HG02852 (cell line): ENCODE results near the gene EEF1AKMT1.

Source experiments
- ATAC-seq: cut with Tn5 transposase; IDR thresholded peaks from one replicate; pipeline ENCODE4 v1.9.1; 2021; ENCODE audit warnings: mild to moderate bottlenecking, moderate library complexity; ENCODE audit not compliant: unreplicated experiment

Gene EEF1AKMT1

GRCh38 chr13:20773194-20774080, at the start of gene EEF1AKMT1:
EEF1AKMT1 (minus strand) TSS chr13:20773961; CDS start chr13:20757598, 16,363 bp downstream.
- peak; percentile 85 for ATAC-seq

- ATAC-seq, result no peak
These were observed 49.3 kb upstream of the EEF1AKMT1 start for GRCh38 chr13:20823071-20823470.

- no peak for ATAC-seq
These were observed 48.6 kb upstream of the EEF1AKMT1 start for GRCh38 chr13:20822406-20822805.

- no peak for ATAC-seq
These were observed 46.0 kb upstream of the EEF1AKMT1 start for GRCh38 chr13:20819715-20820114.

GRCh38 chr13:20815464-20815863, 41.7 kb upstream of the EEF1AKMT1 start:
- ATAC-seq, result no peak

- ATAC-seq, result no peak
These were observed 40.6 kb upstream of the EEF1AKMT1 start for GRCh38 chr13:20814224-20814910.

GRCh38 chr13:20812890-20813289, 39.1 kb upstream of the EEF1AKMT1 start:
- ATAC-seq, result no peak

- ATAC-seq, result no peak
These were observed 37.0 kb upstream of the EEF1AKMT1 start for GRCh38 chr13:20810808-20811207.

GRCh38 chr13:20808874-20809273, 35.1 kb upstream of the EEF1AKMT1 start:
- ATAC-seq, result no peak

- ATAC-seq, result no peak
These were observed 29.6 kb upstream of the EEF1AKMT1 start for GRCh38 chr13:20803180-20803965.

GRCh38 chr13:20801707-20802106, 27.9 kb upstream of the EEF1AKMT1 start:
- no peak for ATAC-seq

- ATAC-seq, result no peak
These were observed 26.1 kb upstream of the EEF1AKMT1 start for GRCh38 chr13:20799726-20800416.

- no peak for ATAC-seq
These were observed 24.3 kb upstream of the EEF1AKMT1 start for GRCh38 chr13:20798027-20798426.

GRCh38 chr13:20796791-20797508, 23.2 kb upstream of the EEF1AKMT1 start:
- ATAC-seq, result no peak

GRCh38 chr13:20789665-20790064, 15.9 kb upstream of the EEF1AKMT1 start:
- ATAC-seq, result no peak

GRCh38 chr13:20788312-20788711, 14.6 kb upstream of the EEF1AKMT1 start:
- no peak for ATAC-seq

- no peak for ATAC-seq
These were observed 13.4 kb upstream of the EEF1AKMT1 start for GRCh38 chr13:20787180-20787579.

- ATAC-seq, result peak; percentile 90
These were observed 8.5 kb upstream of the EEF1AKMT1 start for GRCh38 chr13:20782116-20782708.

GRCh38 chr13:20780317-20780716, 6.6 kb upstream of the EEF1AKMT1 start:
- no peak for ATAC-seq

- no peak for ATAC-seq
These were observed 5.6 kb upstream of the EEF1AKMT1 start for GRCh38 chr13:20779405-20779804.
